ENCODE measurements around the gene LRRC61.

The LRRC61 gene

GRCh38 chr7:150332852-150333635 is 9.9 kb downstream of the LRRC61 start:
- no peak for DNase-seq (ENCODE audit: low read depth)

GRCh38 chr7:150333659-150334058 is 10.5 kb downstream of the LRRC61 start:
- DNase-seq (ENCODE audit: low read depth) = no peak

DNA sequence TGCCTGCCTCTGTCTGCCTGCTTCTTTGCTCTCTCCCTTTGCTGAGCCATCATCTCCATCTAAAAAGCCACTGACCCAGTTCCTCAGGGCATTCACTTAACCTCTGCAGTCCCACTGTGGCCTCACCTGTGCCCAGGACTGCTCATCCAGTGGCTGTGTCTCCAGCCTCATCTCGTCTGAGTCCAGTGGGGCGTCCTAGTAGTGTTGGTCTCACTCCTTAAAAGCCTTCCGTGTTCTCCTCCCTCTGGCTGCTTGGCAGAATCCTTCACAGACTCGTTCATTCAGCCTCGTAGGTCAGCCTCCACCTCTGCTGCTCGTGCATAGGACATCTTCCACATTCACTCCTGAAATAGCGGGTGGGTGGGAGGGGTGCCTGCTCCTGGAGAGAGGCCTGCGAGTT is 11.0 kb downstream of the LRRC61 start:
- no peak for DNase-seq (ENCODE audit: low read depth)

- DNase-seq (ENCODE audit: low read depth) = no peak
These were observed 12.1 kb downstream of the LRRC61 start for GRCh38 chr7:150335108-150335773.

GRCh38 chr7:150335774-150336112 is 12.6 kb downstream of the LRRC61 start:
- no peak for DNase-seq (ENCODE audit: low read depth)

DNA sequence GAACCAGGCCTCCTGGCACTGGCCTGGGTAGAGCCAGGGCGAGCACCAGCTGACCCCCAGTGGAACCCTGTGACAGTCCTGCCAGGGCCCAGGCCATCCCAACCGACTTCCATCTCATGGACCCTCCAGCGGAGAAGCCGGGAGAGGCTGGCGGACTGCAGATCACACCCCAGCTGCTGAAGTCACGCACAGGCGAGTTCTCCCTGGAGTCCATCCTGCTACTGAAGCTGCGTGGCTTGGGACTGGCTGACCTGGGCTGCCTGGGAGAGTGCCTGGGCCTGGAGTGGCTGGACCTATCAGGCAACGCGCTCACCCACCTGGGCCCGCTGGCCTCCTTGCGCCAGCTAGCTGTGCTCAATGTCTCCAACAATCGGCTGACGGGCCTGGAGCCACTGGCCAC is 13.6 kb downstream of the LRRC61 start:
- DNase-seq (ENCODE audit: low read depth) = no peak

DNA sequence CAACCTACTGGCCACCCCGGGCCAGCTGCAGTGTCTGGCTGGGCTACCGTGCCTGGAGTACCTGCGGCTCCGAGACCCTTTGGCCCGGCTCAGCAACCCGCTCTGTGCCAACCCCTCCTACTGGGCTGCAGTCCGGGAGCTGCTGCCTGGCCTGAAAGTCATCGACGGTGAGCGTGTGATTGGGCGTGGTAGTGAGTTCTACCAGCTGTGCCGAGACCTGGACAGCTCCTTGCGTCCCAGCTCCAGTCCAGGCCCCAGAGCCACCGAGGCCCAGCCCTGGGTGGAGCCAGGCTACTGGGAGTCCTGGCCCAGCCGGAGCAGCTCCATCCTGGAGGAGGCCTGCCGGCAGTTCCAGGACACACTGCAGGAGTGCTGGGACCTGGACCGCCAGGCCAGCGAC is 14.0 kb downstream of the LRRC61 start:
- no peak for DNase-seq (ENCODE audit: low read depth)

DNA sequence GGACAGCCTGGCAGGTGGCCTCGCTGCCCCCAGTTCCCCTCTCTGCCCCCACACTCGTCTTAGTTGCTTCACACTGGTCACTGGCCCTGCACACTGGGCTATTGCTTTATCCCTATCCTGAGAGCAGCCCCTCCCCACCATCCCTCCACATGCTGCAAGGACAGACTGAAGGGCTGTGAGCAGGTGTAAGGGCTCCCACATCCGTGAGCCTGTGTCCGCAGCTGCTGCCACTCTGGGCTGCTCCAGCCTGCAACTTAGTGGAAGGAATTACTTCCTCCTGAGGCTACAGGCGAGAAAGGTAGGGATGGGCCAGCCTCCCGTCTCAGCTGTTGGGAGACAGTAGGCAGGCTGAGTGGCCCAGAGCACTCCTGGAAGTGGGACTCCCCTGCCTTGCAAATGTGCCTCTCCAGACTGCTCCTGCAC is 14.5 kb downstream of the LRRC61 start:
- DNase-seq (ENCODE audit: low read depth) = no peak

DNA sequence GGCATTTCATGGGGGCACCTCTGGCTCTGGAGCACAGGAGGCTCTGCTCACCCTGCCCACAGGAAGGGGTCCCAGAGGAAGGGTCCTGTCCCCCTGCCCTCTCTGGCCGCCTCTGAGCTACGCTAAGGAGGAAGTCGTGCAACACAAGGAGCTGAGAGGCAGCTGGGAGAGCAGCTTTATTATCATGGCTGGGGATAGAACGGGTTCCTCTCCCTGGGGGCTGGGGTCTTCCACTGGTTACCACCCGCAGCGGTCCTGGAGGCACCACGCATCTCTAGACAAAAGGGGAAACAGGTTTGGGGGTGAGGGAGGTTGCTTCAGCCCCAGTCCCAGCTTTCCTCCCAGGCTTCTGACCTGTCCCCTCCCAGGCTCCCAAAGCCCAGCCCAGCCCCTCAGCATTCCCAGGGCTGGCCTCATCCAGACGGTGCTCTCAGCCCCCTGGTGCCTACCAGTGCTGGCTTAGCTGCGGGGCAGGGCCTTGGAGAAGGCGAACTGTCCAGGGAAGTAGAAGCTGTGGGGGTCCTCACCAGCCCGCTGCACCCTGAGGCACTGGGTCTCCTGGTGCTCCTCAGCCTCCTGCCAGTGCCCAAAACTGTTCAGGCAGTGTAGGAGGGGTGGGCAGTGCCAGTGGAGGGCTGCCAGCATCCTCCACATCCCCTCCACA is 15.1 kb downstream of the LRRC61 start:
- DNase-seq (ENCODE audit: low read depth) = no peak

- no peak for DNase-seq (ENCODE audit: low read depth)
These were observed 16.3 kb downstream of the LRRC61 start for GRCh38 chr7:150339409-150339809.

- no peak for DNase-seq (ENCODE audit: low read depth)
These were observed 17.0 kb downstream of the LRRC61 start for GRCh38 chr7:150340024-150340749.

- DNase-seq (ENCODE audit: low read depth) = no peak
These were observed 17.7 kb downstream of the LRRC61 start for GRCh38 chr7:150340875-150341262.

DNA sequence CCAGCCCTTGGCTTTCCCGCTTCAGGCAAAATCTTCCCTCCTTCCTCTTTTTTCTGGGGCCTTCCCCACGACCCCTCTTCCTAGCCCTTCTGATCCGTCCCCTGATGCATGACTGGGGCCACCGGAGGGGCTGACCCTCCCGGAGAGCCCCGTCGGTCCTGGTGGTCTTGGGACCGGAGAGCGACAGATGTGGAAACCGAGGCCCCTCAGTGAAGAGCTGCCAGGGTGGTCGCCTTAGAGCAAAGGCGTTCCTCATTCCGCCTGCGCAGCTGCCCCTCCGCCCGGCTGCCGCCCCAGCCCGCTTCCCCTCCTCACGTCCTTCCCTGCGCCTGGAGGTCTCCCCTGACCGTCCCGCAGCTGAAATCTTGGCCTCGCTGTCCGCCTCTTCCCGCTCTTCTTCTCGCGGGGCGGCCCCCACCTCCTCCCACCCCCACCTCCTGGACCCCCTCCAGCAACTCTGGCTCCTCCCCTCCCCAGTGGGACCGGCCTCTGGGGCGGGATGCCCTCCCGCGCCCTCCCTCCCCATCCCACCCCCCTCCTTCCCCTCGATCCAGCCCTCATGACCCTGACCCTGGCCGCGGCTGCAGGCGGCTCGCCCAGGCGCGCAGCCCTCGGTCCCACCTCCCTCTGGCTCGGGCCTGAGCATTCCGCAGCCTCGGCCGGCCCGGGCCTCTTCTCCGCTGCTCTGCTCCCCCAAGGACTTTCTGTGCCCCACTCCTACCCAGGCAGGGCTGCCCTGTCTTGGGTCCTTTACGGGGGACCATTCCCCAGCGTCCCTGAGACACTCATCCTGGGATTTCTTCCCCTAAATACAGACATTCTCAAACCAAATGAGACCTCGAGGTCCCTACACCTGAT is 18.3 kb downstream of the LRRC61 start, which contains the start of gene RARRES2:
RARRES2 (minus strand) TSS at position 367 of the 858 bp plus-strand sequence. CDS start 1,020 bp downstream, outside the sequence.
- DNase-seq (ENCODE audit: low read depth) = no peak

DNA sequence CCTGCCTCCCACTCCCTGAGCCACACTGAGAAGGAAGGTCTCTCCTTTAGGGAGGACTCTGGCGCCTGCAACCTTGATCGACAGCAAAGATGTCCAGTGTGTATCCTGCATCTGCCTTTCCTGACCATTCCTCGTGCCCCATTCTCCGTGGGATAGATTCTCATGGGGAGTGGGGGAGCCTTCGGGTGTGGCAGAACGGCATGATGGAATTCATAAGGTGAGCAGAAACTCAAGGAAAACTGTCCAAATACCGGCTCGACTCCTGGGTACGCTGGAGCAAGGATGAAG is 18.9 kb downstream of the LRRC61 start:
- DNase-seq (ENCODE audit: low read depth) = no peak

- no peak for DNase-seq (ENCODE audit: low read depth)
These were observed 20.1 kb downstream of the LRRC61 start for GRCh38 chr7:150343225-150343624.

DNA sequence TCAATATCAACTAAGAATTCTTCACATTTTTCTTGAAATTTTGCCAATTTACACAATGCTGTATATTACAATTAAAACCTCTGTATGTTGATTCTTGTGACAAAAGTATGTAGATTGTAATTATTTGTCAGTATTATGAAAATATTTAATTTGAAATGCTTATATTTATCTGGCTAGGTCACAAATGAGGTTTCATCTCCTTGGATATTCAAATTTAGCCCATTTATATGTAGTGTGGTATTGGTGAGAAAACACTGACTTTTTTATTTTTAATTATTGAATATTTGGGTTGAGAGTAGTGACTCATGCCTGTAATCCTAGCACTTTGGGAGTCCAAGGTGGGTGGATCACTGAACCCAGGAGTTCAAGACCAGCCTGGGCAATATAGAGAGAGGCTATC is 21.1 kb downstream of the LRRC61 start:
- DNase-seq (ENCODE audit: low read depth) = no peak

GRCh38 chr7:150345012-150345411 is 21.9 kb downstream of the LRRC61 start:
- no peak for DNase-seq (ENCODE audit: low read depth)

GRCh38 chr7:150346922-150347321 is 23.8 kb downstream of the LRRC61 start:
- DNase-seq (ENCODE audit: low read depth) = no peak

DNA sequence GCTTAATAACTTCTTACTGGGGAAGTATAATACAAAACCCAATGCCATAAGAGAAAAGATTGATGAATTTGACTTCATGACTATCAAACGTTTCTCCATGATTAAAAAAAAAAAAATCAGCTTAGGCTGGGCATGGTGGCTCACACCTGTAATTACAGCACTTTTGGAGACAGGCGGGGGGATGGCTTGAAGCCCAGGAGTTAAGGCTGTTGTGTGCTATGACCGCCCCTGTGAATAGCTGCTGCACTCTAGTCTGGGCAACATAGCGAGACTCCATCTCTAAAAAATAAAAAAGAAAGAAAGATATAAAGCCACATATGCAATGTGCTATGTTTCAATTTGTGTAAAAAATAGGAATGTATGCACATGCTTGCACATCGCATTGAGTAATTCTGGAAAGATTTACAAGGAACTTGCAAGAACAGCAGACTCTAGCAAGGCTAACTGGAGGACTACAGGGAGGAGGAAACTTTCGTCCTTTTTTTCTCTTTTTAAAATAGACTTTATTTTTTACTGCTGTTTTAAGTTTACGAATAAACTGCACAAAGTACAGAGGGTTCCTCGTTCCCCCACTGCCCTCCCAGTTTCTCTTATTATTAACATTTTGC is 28.5 kb downstream of the LRRC61 start:
- DNase-seq (ENCODE audit: low read depth) = no peak

DNA sequence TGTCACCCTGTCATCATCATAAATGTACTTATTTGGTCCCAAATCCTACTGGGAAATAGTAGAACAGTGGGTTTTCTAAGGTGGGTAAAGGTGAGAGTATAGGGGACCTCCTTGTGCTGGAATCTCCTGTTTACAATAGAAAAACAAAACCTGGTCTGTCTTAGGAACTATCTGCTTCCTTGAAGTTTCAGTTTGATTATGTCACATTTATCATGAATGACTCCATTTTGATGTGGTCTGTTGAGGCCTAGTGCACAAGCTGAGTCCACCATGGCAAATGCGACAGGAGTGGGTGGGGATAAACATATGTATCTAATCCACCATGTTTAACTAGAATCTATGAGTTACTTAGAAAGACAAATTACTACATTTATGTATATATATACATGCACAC is 32.5 kb downstream of the LRRC61 start:
- DNase-seq (ENCODE audit: low read depth) = no peak

- no peak for DNase-seq (ENCODE audit: low read depth)
These were observed 33.2 kb downstream of the LRRC61 start for GRCh38 chr7:150356265-150356897.
